Bronchus fibroblast of lung (primary cell): Measurements from ENCODE around the gene LYRM7. TPM values are rescaled to one million over a fixed set of nuclear protein-coding genes. Genes with fewer than 3 reads are reported as not detected.

Experiments
- total RNA-seq: library from RNA; depleted of rRNA; stranded (reverse); fragments of >200 nt; gene quantifications from 2 replicates; pipeline ENCODE4 v1.2.3, GENCODE V29; 2015

Gene LYRM7
- 5.2 and 5.6 TPM in 2 replicates for total RNA-seq

GRCh38 chr5:131170540-131171275 lies at the start of gene LYRM7:
Gene LYRM7 (plus strand): TSS chr5:131170944. CDS start chr5:131171021, 77 bp downstream.

GRCh38 chr5:131165119-131165727 lies 5.5 kb upstream of the LYRM7 start, which contains the start of gene HINT1:
Gene HINT1 (minus strand): TSS chr5:131165256. CDS start chr5:131165205, 51 bp downstream.

Other genes starting within 250 kb of the LYRM7 start
- 230 and 244 TPM in 2 replicates for gene HINT1, start 5.7 kb upstream of the LYRM7 start, total RNA-seq
- 10.0 and 12.8 TPM in 2 replicates for gene CDC42SE2, start 93.1 kb downstream of the LYRM7 start, total RNA-seq